ENCODE data around the gene FBN3.

GRCh38 chr19:8056533-8056932 is 92.9 kb downstream of the FBN3 start:
- TF ChIP-seq, protein P1, sequence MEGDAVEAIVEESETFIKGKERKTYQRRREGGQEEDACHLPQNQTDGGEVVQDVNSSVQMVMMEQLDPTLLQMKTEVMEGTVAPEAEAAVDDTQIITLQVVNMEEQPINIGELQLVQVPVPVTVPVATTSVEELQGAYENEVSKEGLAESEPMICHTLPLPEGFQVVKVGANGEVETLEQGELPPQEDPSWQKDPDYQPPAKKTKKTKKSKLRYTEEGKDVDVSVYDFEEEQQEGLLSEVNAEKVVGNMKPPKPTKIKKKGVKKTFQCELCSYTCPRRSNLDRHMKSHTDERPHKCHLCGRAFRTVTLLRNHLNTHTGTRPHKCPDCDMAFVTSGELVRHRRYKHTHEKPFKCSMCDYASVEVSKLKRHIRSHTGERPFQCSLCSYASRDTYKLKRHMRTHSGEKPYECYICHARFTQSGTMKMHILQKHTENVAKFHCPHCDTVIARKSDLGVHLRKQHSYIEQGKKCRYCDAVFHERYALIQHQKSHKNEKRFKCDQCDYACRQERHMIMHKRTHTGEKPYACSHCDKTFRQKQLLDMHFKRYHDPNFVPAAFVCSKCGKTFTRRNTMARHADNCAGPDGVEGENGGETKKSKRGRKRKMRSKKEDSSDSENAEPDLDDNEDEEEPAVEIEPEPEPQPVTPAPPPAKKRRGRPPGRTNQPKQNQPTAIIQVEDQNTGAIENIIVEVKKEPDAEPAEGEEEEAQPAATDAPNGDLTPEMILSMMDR (IDR thresholded peaks at IDR 0.05): no peak
- no peak for TF ChIP-seq POLR2A (IDR thresholded peaks at IDR 0.05)

Measured in heart left ventricle (tissue), 13 donors.